Mucosa of gallbladder (tissue), 1 donor: Measurements from ENCODE around the gene UTP4. TPM values are rescaled to one million over a fixed set of nuclear protein-coding genes. Genes with fewer than 3 reads are reported as not detected.
A peak's percentile ranks its signal among the peaks of the same experiment; 100 is the strongest.

Experiments used
- DNase-seq: peaks from one replicate; pipeline ENCODE4 v3.0.0-alpha.2; 2020; ENCODE audit warnings: low spot score
- total RNA-seq: library from RNA; stranded (reverse); gene quantifications from one replicate; pipeline ENCODE4 v1.2.1, GENCODE V29; 2021
- donor health status: DM: no; HTN: no; CAD: no.

The UTP4 gene
- total RNA-seq, 1 donor from 2014 or later, result 26.0 TPM

GRCh38 chr16:69176033-69176800 lies 43.8 kb downstream of the UTP4 start:
- DNase-seq, result no peak

- peak; percentile 82 for DNase-seq
These were observed 47.0 kb downstream of the UTP4 start for GRCh38 chr16:69179328-69180010.

- no peak for DNase-seq
These were observed 47.5 kb downstream of the UTP4 start for GRCh38 chr16:69180011-69180338.

GRCh38 chr16:69182730-69183416 lies 50.4 kb downstream of the UTP4 start:
- DNase-seq, result no peak

- peak; percentile 93 for DNase-seq
These were observed 54.4 kb downstream of the UTP4 start, which contains the start of gene SNTB2 for GRCh38 chr16:69186642-69187445. SNTB2 (plus strand) TSS chr16:69187164; CDS start chr16:69187167, 3 bp downstream.

GRCh38 chr16:69187446-69188235 lies 55.2 kb downstream of the UTP4 start:
- peak; percentile 34 for DNase-seq

GRCh38 chr16:69188236-69188549 lies 55.7 kb downstream of the UTP4 start:
- peak; percentile 29 for DNase-seq

GRCh38 chr16:69188716-69189115 lies 56.3 kb downstream of the UTP4 start:
- no peak for DNase-seq

- DNase-seq, result no peak
These were observed 57.7 kb downstream of the UTP4 start for GRCh38 chr16:69190046-69190588.

GRCh38 chr16:69190598-69190997 lies 58.1 kb downstream of the UTP4 start:
- DNase-seq, result no peak

- DNase-seq, result no peak
These were observed 58.7 kb downstream of the UTP4 start for GRCh38 chr16:69191136-69191535.

- DNase-seq, result no peak
These were observed 61.4 kb downstream of the UTP4 start for GRCh38 chr16:69193855-69194254.

GRCh38 chr16:69194488-69194887 lies 62.0 kb downstream of the UTP4 start:
- DNase-seq, result no peak

- no peak for DNase-seq
These were observed 63.0 kb downstream of the UTP4 start for GRCh38 chr16:69195369-69196029.

- no peak for DNase-seq
These were observed 65.1 kb downstream of the UTP4 start for GRCh38 chr16:69197573-69197972.

GRCh38 chr16:69199382-69199781 lies 66.9 kb downstream of the UTP4 start:
- no peak for DNase-seq

GRCh38 chr16:69201291-69201690 lies 68.8 kb downstream of the UTP4 start:
- no peak for DNase-seq

GRCh38 chr16:69201787-69202186 lies 69.3 kb downstream of the UTP4 start:
- no peak for DNase-seq

GRCh38 chr16:69204172-69204571 lies 71.7 kb downstream of the UTP4 start:
- no peak for DNase-seq

GRCh38 chr16:69209735-69210134 lies 77.3 kb downstream of the UTP4 start:
- DNase-seq, result no peak
